PC-3 (cell line): Measurements from ENCODE around the gene HGS. TPM values are rescaled to one million over a fixed set of nuclear protein-coding genes. Genes with fewer than 3 reads are reported as not detected.
A peak's percentile ranks its signal among the peaks of the same experiment; 100 is the strongest.

Experiments
- ATAC-seq: fragments of 200-7000 bp; cut with Tn5 transposase; 2 replicates; pipeline ENCODE4 v1.9.1; 2020; ENCODE audit warnings: mild to moderate bottlenecking, moderate library complexity
- BruUV-seq: library from RNA; stranded (reverse); fragments of 400-500 nt; replicated peaks from 2 replicates; lab custom pipeline; 2021; lab: Mats Ljungman, UMichigan
- CTCF ChIA-PET: fragments of 300-600 bp; sonication (Branson Sonifier 250); formaldehyde crosslinking; loops from one replicate; lab custom pipeline; 2022; ENCODE audit warnings: antibody characterized with exemption; lab: Charles Lee
- POLR2A ChIA-PET: fragments of 300-600 bp; sonication (Branson Sonifier 250); formaldehyde crosslinking; loops from one replicate; lab custom pipeline; 2022; ENCODE audit warnings: antibody characterized with exemption; ENCODE audit not compliant: unreplicated experiment; lab: Charles Lee
- DNase-seq: peaks from one replicate; pipeline ENCODE4 v3.0.0-alpha.2; 2015
- H2AFZ ChIP-seq: fragments of 300-600 bp; sonication (generic); 2 replicates; pipeline ENCODE4 v1.6.0; 2016; ENCODE audit warnings: antibody characterized with exemption, low read length
- H3F3A ChIP-seq: fragments of 300-600 bp; sonication (generic); one replicate; pipeline ENCODE4 v1.6.0; 2017; ENCODE audit warnings: antibody characterized with exemption, low read length, control low read depth, mild to moderate bottlenecking; ENCODE audit not compliant: unreplicated experiment
- H3K27ac ChIP-seq: fragments of 300-600 bp; sonication (generic); 2 replicates; pipeline ENCODE4 v1.5.1; 2016; ENCODE audit warnings: mild to moderate bottlenecking, low read length
- H3K27me3 ChIP-seq: fragments of 300-600 bp; sonication (generic); 2 replicates; pipeline ENCODE4 v1.6.1; 2016; ENCODE audit warnings: low read length, mixed read lengths
- H3K36me3 ChIP-seq: fragments of 300-600 bp; sonication (generic); 2 replicates; pipeline ENCODE4 v1.6.1; 2016; ENCODE audit warnings: low read depth, mixed run types, low read length, mixed read lengths
- H3K4me1 ChIP-seq: fragments of 300-600 bp; sonication (generic); 2 replicates; pipeline ENCODE4 v1.5.1; 2016; ENCODE audit warnings: low read length; ENCODE audit not compliant: insufficient read depth
- H3K4me2 ChIP-seq: fragments of 300-600 bp; sonication (generic); 2 replicates; pipeline ENCODE4 v1.6.0; 2016; ENCODE audit warnings: low read length
- H3K4me3 ChIP-seq: fragments of 300-600 bp; sonication (generic); 2 replicates; pipeline ENCODE4 v1.5.1; 2016; ENCODE audit warnings: mild to moderate bottlenecking, low read length, mixed read lengths
- H3K79me2 ChIP-seq: fragments of 300-600 bp; sonication (generic); 2 replicates; pipeline ENCODE4 v1.6.1; 2017; ENCODE audit warnings: low read length, mixed read lengths
- H3K9ac ChIP-seq: fragments of 300-600 bp; sonication (generic); 2 replicates; pipeline ENCODE4 v1.6.0; 2016; ENCODE audit warnings: mild to moderate bottlenecking, low read length
- H3K9me2 ChIP-seq: fragments of 300-600 bp; sonication (generic); replicated peaks from 2 replicates; pipeline ENCODE4 v1.6.1; 2016; ENCODE audit warnings: mixed run types, low read length, mixed read lengths
- H3K9me3 ChIP-seq: fragments of 300-600 bp; sonication (generic); 2 replicates; pipeline ENCODE4 v1.6.1; 2016; ENCODE audit warnings: low read length, mixed read lengths
- H4K20me1 ChIP-seq: fragments of 300-600 bp; sonication (generic); 2 replicates; pipeline ENCODE4 v1.6.1; 2016; ENCODE audit warnings: low read length, mixed read lengths
- CTCF ChIP-seq: fragments of 300-600 bp; sonication (generic); conservative IDR thresholded peaks from 2 replicates; pipeline ENCODE4 v1.5.1; 2017; ENCODE audit warnings: antibody characterized with exemption, low read depth, mild to moderate bottlenecking, low read length
- EZH2 ChIP-seq: fragments of 300-600 bp; sonication (generic); IDR thresholded peaks from one replicate; pipeline ENCODE4 v1.6.1; 2017; ENCODE audit warnings: antibody characterized with exemption, mild to moderate bottlenecking, low read length; ENCODE audit not compliant: unreplicated experiment
- EZH2phosphoT487 ChIP-seq: fragments of 300-600 bp; sonication (generic); IDR thresholded peaks from 2 replicates; pipeline ENCODE4 v1.6.1; 2018; ENCODE audit warnings: mild to moderate bottlenecking, antibody characterized with exemption, low read length, borderline replicate concordance
- intact Hi-C: fragments of 100-400 bp; cut with micrococcal nuclease; formaldehyde crosslinking; loops from 2 replicates; pipeline ENCODE4 v1.9.0; 2023
- total RNA-seq: library from RNA; depleted of rRNA; stranded (reverse); fragments of >200 nt; gene quantifications from 2 replicates; pipeline ENCODE4 v1.2.3, GENCODE V29; 2014

Gene HGS
- total RNA-seq, 1 experiment from 2014 or later = 177 TPM

GRCh38 chr17:81723651-81724209, 39.9 kb downstream of the HGS start:
- H3K4me1 ChIP-seq = peaks cover 38% of the 10 kb centered on the region
- H3F3A ChIP-seq = no peaks in the 10 kb centered on the region
- DNase-seq = peak; percentile 44
- BruUV-seq = TSS peak; percentile 13
- intact Hi-C loops = no loop called here
- H3K9me3 ChIP-seq = no peaks in the 10 kb centered on the region
- CTCF ChIA-PET = no interaction called here
- peak; percentile 53 for ATAC-seq
- H2AFZ ChIP-seq = peak overlapping the region; percentile 37
- no peaks in the 10 kb centered on the region for H3K9me2 ChIP-seq
- peak overlapping the region; percentile 39 for H3K27ac ChIP-seq
- no peak overlapping the region for H3K9ac ChIP-seq
- no peaks in the 10 kb centered on the region for H3K79me2 ChIP-seq
- H3K36me3 ChIP-seq = no peaks in the 10 kb centered on the region
- no peaks in the 10 kb centered on the region for H4K20me1 ChIP-seq
- POLR2A ChIA-PET = no interaction called here
- TF ChIP-seq EZH2phosphoT487 = no peak
- TF ChIP-seq EZH2 = no peak
- no peak for TF ChIP-seq CTCF
- peak overlapping the region; percentile 84 for H3K4me2 ChIP-seq
- peak overlapping the region; percentile 15; the same call in 1 of the 2 replicates for H3K4me3 ChIP-seq
- H3K27me3 ChIP-seq = no peaks in the 10 kb centered on the region

GRCh38 chr17:81725439-81725838, 41.6 kb downstream of the HGS start:
- H3K9me2 ChIP-seq = no peaks in the 10 kb centered on the region
- ATAC-seq (no peak), DNase-seq (no peak)
- H3K4me3 ChIP-seq = no peak overlapping the region
- POLR2A ChIA-PET = interaction anchor here (0.6 to 0.7 kb wide), 3 partner anchors 22 to 154 kb away, joined by 4 to 12 read pairs (median 9); partner anchors contain the start of gene MRPL12
- H3K4me2 ChIP-seq = no peak overlapping the region
- no peaks in the 10 kb centered on the region for H3K9me3 ChIP-seq
- peaks cover 3% of the 10 kb centered on the region for H3F3A ChIP-seq
- CTCF ChIA-PET = no interaction called here
- intact Hi-C loops = no loop called here
- peaks cover 38% of the 10 kb centered on the region for H3K4me1 ChIP-seq
- no peaks in the 10 kb centered on the region for H3K79me2 ChIP-seq
- H3K27ac ChIP-seq = no peak overlapping the region
- no peak for TF ChIP-seq EZH2
- no peak for TF ChIP-seq CTCF
- TF ChIP-seq EZH2phosphoT487 = no peak
- no peak overlapping the region for H2AFZ ChIP-seq
- no peaks in the 10 kb centered on the region for H4K20me1 ChIP-seq
- no TSS peak for BruUV-seq
- no peaks in the 10 kb centered on the region for H3K36me3 ChIP-seq
- H3K9ac ChIP-seq = no peak overlapping the region
- no peaks in the 10 kb centered on the region for H3K27me3 ChIP-seq

DNA sequence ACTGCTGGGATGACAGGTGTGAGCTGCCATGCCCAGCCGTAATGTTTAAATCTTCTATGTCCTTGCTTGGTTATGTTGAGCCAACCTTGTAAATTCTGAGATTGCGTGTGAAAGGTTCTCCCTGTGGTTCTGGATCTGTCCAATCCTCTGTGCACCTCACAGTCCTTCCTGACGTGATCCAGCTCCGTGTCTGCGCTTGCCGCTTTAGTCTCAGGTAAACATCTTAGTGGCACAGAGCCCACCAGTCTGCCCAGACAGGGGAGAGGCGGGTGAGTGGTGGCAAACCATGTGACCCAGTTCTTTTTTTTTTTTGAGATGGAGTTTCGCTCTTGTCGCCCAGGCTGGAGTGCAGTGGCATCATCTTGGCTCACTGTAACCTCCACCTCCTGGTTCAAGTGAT, 42.2 kb downstream of the HGS start:
- CTCF ChIA-PET = no interaction called here

More for the DNA sequence above, 42.2 kb downstream of the HGS start:
- no peaks in the 10 kb centered on the region for H3K9me2 ChIP-seq
- TF ChIP-seq EZH2 = no peak
- TF ChIP-seq EZH2phosphoT487 = no peak
- no peak for TF ChIP-seq CTCF
- peaks cover 38% of the 10 kb centered on the region for H3K4me1 ChIP-seq
- no TSS peak for BruUV-seq
- intact Hi-C loops = no loop called here
- no peak overlapping the region for H3K27ac ChIP-seq
- H3K4me2 ChIP-seq = no peak overlapping the region
- no peaks in the 10 kb centered on the region for H3K9me3 ChIP-seq
- H2AFZ ChIP-seq = no peak overlapping the region
- H3F3A ChIP-seq = peaks cover 3% of the 10 kb centered on the region
- no peaks in the 10 kb centered on the region for H4K20me1 ChIP-seq
- no peaks in the 10 kb centered on the region for H3K36me3 ChIP-seq
- no peaks in the 10 kb centered on the region for H3K79me2 ChIP-seq
- POLR2A ChIA-PET = interaction anchor here (0.7 kb wide), 1 partner anchor 23 kb away, joined by 4 read pairs; the partner anchor contains the start of gene MRPL12
- DNase-seq (no peak), ATAC-seq (no peak)
- H3K4me3 ChIP-seq = no peak overlapping the region
- no peaks in the 10 kb centered on the region for H3K27me3 ChIP-seq
- H3K9ac ChIP-seq = no peak overlapping the region
